ENCODE measurements around the gene CAMTA1. TPM values are rescaled to one million over a fixed set of nuclear protein-coding genes. Genes with fewer than 3 reads are reported as not detected.

Gene CAMTA1
- total and polyA plus RNA-seq, 9 of the 15 experiments (the other 6 are each of a cell fraction or from before 2014, with no cell fraction given), result 43.9 to 161 (median 65.9) TPM

DNA sequence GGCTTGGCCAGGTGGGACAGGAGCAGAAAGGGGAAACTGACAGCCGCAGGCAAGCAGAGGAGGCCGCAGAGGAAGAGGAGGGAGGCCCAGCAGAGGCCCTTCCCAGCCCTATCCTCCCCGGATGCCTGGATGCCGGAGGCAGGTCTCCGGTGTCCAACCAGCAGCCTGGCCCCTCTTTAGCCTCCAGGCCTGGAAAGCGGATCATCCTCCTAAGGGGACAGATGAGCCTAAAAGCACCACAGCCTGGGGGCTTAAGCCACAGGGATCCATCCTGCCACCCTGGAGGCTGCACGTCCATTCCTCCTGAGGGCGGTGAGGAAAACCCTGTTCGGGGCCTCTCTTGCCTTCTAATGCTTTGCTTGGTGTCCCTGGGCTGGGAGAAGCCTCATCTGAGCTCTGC is 651.8 kb downstream of the CAMTA1 start:
- H3K9me3 ChIP-seq (replicated peaks; ENCODE audit: control insufficient read depth, insufficient read depth, low read depth, low read length), result no peaks in the 10 kb centered on the region
- no peak overlapping the region for H3K27ac ChIP-seq (ENCODE audit: extremely low read depth, low read depth, low read length)
- POLR2A ChIA-PET, result no interaction called here
- no peak overlapping the region for H2AFZ ChIP-seq (ENCODE audit: low read depth, low read length)
- peaks cover 8% of the 10 kb centered on the region; the same call in 1 of the 2 replicates for H4K20me1 ChIP-seq (replicated peaks; ENCODE audit: control insufficient read depth, insufficient read depth, low read length)
- in situ Hi-C loops (cut with MboI) (no loop called here), intact Hi-C loops (cut with micrococcal nuclease) (no loop called here)
- WGBS (ENCODE audit: insufficient coverage, low coverage, missing lambda C conversion rate), result 4% methylated on average over 9 of the region's 9 CpGs
- no peak overlapping the region for H3K4me2 ChIP-seq (ENCODE audit: insufficient read depth, low read length)
- ATAC-seq, result no peak
- H3K79me2 ChIP-seq (ENCODE audit: control insufficient read depth, insufficient read depth, low read length), result no peaks in the 10 kb centered on the region
- FAIRE-seq, result no peak
- no peak overlapping the region for H3K4me3 ChIP-seq
- no TSS peak for BruUV-seq (replicated peaks)
- CTCF ChIA-PET (ENCODE audit: low intra/inter-chr PET ratio), result no interaction called here
- no peaks in the 10 kb centered on the region for H3K36me3 ChIP-seq (ENCODE audit: control insufficient read depth, insufficient read depth, low read length)
- TF ChIP-seq SAP30 (IDR thresholded peaks at IDR 0.05; ENCODE audit: borderline replicate concordance, insufficient read depth, low read depth, low read length, poor library complexity, severe bottlenecking), result no peak
- TF ChIP-seq MIER1 (IDR thresholded peaks at IDR 0.05; ENCODE audit: low read depth), result no peak
- no peak for TF ChIP-seq ZNF79 (CRISPR knock-in tag; IDR thresholded peaks at IDR 0.05; ENCODE audit: low read depth)
- TF ChIP-seq NFE2 (IDR thresholded peaks at IDR 0.05; ENCODE audit: low read depth), result no peak
- peaks cover 19 to 75% of the 10 kb centered on the region in 2 experiments; a peak in 4 of 5 replicates for H3K27me3 ChIP-seq (ENCODE audit: control insufficient read depth in 2 of 2, insufficient read depth in 2 of 2, low read length in 2 of 2)
- no peak for DNase-seq (ENCODE audit: extremely low read depth in 1 of 4, low spot score in 3 of 4)
- H3K9ac ChIP-seq (ENCODE audit: insufficient read depth in 1 of 2, low read depth in 2 of 2, low read length in 2 of 2), result peak overlapping the region in 1 of 2 experiments; percentile 35; a peak in 2 of 4 replicates
- peaks cover 4% of the 10 kb centered on the region for H3K9me1 ChIP-seq (ENCODE audit: control insufficient read depth, insufficient read depth, low read length)
- H3K4me1 ChIP-seq (replicated peaks in 1 of 2; ENCODE audit: control insufficient read depth in 2 of 2, insufficient read depth in 2 of 2, low read length in 2 of 2), result no peaks in the 10 kb centered on the region

DNA sequence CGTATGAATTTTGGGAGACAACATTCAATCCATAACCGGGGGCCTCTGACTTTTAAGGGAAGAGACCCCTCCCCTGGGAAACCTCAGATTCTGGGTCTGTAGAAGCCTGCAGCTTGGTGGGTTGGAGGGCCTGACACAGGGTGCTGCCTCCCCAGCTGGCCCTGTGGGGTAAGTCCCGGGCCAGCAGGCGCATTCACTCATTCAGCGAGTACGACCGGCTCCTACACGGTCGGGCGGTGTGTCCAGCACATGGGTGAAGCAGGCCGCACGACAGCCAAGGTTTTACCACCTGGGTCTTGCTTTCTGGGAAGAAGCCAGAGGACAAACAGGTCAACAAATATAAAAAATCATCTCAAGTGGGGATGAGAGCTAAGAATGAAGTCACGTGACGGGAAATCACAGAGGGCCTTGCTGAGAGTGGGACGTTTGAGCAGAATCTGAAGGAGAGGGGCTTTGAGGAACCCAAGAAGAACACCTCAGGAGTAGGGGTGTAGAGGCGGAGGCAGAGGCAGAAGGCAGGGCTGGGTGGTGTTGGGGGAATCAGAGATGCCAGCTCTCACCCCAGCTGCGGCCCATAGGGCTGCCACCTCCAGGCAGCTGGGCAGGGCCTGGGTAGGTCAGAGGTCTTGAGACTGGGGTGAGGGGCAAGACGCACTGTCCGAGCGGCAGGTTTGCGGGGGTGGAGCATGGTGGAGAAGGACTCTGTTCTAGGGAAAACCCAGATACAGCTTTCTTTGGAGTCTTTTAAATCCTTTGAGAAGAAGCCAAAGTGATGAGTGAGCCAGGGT is 652.5 kb downstream of the CAMTA1 start:
- ChIA-PET POLR2A (no interaction called here), CTCF (ENCODE audit: low intra/inter-chr PET ratio) (no interaction called here)
- no peaks in the 10 kb centered on the region for H3K36me3 ChIP-seq (ENCODE audit: control insufficient read depth, insufficient read depth, low read length)
- H3K9me1 ChIP-seq (ENCODE audit: control insufficient read depth, insufficient read depth, low read length), result peaks cover 4% of the 10 kb centered on the region
- intact Hi-C loops (cut with micrococcal nuclease), result no loop called here
- no peak overlapping the region for H3K9ac ChIP-seq (ENCODE audit: insufficient read depth in 1 of 2, low read depth in 2 of 2, low read length in 2 of 2)
- no peak overlapping the region for H3K27ac ChIP-seq (ENCODE audit: extremely low read depth, low read depth, low read length)
- no peak for DNase-seq (ENCODE audit: extremely low read depth in 1 of 4, low spot score in 3 of 4)
- in situ Hi-C loops (cut with MboI), result no loop called here
- no peaks in the 10 kb centered on the region for H3K4me1 ChIP-seq (replicated peaks in 1 of 2; ENCODE audit: control insufficient read depth in 2 of 2, insufficient read depth in 2 of 2, low read length in 2 of 2)
- H3K27me3 ChIP-seq (ENCODE audit: control insufficient read depth in 2 of 2, insufficient read depth in 2 of 2, low read length in 2 of 2), result peaks cover 20 to 82% of the 10 kb centered on the region in 2 experiments; a peak in 4 of 5 replicates
- peaks cover 10% of the 10 kb centered on the region for H4K20me1 ChIP-seq (replicated peaks; ENCODE audit: control insufficient read depth, insufficient read depth, low read length)
- H3K79me2 ChIP-seq (ENCODE audit: control insufficient read depth, insufficient read depth, low read length), result no peaks in the 10 kb centered on the region
- FAIRE-seq, result no peak
- BruUV-seq (replicated peaks), result no TSS peak
- H3K9me3 ChIP-seq (replicated peaks; ENCODE audit: control insufficient read depth, insufficient read depth, low read depth, low read length), result no peaks in the 10 kb centered on the region
- WGBS (ENCODE audit: insufficient coverage, low coverage, missing lambda C conversion rate), result under 1% methylated on average over 21 of the region's 21 CpGs
- H3K4me2 ChIP-seq (ENCODE audit: insufficient read depth, low read length), result no peak overlapping the region
- H2AFZ ChIP-seq (ENCODE audit: low read depth, low read length), result no peak overlapping the region
- ATAC-seq, result no peak
- H3K4me3 ChIP-seq, result no peak overlapping the region
- TF ChIP-seq RAD51 (IDR thresholded peaks at IDR 0.05; ENCODE audit: borderline replicate concordance, low read depth) (peak; percentile 70), TOE1 (IDR thresholded peaks at IDR 0.05; ENCODE audit: borderline replicate concordance) (peak; percentile 67), TOE1 (CRISPR knock-in tag; IDR thresholded peaks at IDR 0.05; ENCODE audit: borderline replicate concordance, low read depth) (no peak), KLF1 (tag; IDR thresholded peaks at IDR 0.05) (no peak), CBFA2T2 (conservative IDR thresholded peaks at IDR 0.05) (peak; percentile 45), SPI1 (IDR thresholded peaks at IDR 0.05; ENCODE audit: borderline replicate concordance, low read depth, low read length) (no peak), ELF1 (tag; IDR thresholded peaks at IDR 0.05) (no peak)
- TF ChIP-seq, protein P1, sequence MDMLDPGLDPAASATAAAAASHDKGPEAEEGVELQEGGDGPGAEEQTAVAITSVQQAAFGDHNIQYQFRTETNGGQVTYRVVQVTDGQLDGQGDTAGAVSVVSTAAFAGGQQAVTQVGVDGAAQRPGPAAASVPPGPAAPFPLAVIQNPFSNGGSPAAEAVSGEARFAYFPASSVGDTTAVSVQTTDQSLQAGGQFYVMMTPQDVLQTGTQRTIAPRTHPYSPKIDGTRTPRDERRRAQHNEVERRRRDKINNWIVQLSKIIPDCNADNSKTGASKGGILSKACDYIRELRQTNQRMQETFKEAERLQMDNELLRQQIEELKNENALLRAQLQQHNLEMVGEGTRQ (CRISPR knock-in tag; IDR thresholded peaks at IDR 0.05), result peak; percentile 44; the same call in 1 of the 2 replicates
- TF ChIP-seq, protein P2, sequence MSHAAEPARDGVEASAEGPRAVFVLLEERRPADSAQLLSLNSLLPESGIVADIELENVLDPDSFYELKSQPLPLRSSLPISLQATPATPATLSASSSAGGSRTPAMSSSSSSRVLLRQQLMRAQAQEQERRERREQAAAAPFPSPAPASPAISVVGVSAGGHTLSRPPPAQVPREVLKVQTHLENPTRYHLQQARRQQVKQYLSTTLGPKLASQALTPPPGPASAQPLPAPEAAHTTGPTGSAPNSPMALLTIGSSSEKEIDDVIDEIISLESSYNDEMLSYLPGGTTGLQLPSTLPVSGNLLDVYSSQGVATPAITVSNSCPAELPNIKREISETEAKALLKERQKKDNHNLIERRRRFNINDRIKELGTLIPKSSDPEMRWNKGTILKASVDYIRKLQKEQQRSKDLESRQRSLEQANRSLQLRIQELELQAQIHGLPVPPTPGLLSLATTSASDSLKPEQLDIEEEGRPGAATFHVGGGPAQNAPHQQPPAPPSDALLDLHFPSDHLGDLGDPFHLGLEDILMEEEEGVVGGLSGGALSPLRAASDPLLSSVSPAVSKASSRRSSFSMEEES (CRISPR knock-in tag; IDR thresholded peaks at IDR 0.05), result peak; percentile 87
